GM12872 (cell line): Measurements from ENCODE around the gene SMAGP.
A peak's percentile ranks its signal among the peaks of the same experiment; 100 is the strongest.

Experiments
- TF ChIP-seq, protein P1 (sequence below): IDR thresholded peaks from 3 replicates; pipeline ENCODE4 v1.5.1; 2011; ENCODE audit warnings: low read depth, mild to moderate bottlenecking, low read length, moderate library complexity; ENCODE audit not compliant: insufficient read depth

Gene SMAGP

DNA sequence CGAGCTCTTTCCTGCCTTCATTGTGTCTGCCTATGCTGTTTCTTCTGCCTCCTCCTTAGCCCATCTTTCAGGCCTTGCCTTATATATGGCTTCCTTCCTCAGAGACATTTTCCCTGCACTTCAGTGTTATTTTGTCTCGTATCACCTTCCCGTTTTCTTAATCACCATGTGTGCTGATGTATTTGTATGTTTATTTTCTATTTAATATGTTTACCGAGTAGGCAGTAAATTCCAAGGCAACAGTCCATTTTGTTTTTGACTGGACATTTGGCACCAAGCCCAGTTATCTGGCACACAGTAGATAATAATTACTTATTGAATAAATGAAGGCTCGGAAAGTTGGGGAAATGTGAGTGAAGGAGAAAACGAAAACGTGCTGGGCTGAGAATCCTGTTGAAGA is 47.8 kb downstream of the SMAGP start:
- TF ChIP-seq, protein P1, sequence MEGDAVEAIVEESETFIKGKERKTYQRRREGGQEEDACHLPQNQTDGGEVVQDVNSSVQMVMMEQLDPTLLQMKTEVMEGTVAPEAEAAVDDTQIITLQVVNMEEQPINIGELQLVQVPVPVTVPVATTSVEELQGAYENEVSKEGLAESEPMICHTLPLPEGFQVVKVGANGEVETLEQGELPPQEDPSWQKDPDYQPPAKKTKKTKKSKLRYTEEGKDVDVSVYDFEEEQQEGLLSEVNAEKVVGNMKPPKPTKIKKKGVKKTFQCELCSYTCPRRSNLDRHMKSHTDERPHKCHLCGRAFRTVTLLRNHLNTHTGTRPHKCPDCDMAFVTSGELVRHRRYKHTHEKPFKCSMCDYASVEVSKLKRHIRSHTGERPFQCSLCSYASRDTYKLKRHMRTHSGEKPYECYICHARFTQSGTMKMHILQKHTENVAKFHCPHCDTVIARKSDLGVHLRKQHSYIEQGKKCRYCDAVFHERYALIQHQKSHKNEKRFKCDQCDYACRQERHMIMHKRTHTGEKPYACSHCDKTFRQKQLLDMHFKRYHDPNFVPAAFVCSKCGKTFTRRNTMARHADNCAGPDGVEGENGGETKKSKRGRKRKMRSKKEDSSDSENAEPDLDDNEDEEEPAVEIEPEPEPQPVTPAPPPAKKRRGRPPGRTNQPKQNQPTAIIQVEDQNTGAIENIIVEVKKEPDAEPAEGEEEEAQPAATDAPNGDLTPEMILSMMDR, result no peak

DNA sequence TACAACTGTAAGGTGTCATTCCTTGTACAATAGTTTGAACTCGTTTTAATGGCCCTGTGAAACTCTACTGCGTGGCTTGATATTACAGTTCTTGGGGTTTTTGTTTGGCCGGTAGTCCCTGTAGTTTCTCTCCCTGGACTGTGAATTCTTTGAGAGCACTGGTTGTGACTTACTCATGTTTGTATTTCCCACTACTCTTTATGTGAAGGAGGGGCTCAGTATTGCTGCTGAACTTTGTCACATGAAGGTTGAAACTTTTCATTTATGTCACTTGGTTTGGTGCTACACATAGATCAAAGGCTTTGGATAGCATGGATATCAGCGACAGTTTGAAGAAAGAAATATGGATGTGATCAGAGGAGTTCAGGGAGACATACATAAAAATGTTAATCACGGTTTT is 50.9 kb downstream of the SMAGP start:
- TF ChIP-seq, protein P1, result no peak

DNA sequence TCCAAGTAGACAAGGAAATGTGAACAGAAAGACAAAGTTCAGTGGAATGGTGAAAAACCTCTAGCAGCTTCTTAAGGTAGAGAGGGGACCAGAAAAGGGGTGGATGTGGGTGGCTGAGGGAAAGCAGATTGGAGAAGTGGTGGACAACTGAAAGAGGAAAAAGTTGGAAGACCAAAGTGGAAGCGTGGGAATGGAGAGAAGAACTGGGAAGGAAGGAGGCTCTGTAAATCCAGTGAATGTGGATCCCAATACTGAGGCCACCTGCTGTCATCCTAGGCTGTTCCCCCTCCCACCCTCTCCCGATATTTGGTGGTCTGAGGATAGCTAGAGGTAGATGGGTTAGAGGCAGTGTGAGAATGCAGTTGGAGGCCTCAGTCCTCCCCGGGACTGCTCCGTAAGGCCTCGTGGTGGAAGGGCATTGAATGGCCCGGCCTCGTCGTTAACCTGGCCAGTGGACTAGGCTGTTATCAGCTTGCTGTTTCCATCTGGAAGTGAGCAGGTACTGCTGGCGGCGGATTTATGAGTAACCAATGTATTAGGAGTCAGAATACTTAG is 51.5 kb downstream of the SMAGP start:
- TF ChIP-seq, protein P1, result no peak

DNA sequence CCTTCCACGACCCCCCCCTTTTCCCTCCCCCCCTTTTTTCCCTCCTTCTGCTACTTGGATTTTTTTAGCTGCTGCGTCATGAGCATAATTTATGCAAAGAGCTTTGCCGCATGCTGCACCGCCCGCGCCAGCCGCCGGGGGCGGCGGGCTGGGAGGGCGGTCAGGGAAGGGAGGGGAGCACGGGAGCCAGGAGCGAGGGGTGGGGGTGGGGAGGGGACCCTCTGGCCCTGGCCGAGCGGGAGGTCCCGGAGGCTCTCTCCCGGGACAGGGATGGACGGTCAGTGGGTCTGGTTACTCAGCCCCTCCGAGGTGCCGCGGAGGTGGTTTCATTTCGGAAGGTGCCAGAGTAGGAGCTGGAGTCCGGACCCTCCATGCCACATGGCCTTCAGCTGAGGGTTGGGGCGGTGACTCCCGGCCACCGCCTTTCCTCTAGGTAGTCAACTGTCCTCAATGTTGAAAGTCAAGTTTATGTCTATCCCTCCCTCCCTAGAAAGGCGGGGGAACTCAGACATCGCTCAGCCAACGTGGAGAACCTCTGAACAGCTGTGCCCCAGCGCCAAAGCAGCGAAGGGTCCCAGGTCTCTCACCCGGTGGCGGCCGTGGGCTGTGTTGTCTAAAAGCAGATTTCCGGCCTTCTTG is 52.1 kb downstream of the SMAGP start, which contains the start of gene POU6F1:
POU6F1 (minus strand) TSS at position 95 of the 639 bp plus-strand sequence. CDS start 11,226 bp downstream, outside the sequence.
- TF ChIP-seq, protein P1, result peak; percentile 63

DNA sequence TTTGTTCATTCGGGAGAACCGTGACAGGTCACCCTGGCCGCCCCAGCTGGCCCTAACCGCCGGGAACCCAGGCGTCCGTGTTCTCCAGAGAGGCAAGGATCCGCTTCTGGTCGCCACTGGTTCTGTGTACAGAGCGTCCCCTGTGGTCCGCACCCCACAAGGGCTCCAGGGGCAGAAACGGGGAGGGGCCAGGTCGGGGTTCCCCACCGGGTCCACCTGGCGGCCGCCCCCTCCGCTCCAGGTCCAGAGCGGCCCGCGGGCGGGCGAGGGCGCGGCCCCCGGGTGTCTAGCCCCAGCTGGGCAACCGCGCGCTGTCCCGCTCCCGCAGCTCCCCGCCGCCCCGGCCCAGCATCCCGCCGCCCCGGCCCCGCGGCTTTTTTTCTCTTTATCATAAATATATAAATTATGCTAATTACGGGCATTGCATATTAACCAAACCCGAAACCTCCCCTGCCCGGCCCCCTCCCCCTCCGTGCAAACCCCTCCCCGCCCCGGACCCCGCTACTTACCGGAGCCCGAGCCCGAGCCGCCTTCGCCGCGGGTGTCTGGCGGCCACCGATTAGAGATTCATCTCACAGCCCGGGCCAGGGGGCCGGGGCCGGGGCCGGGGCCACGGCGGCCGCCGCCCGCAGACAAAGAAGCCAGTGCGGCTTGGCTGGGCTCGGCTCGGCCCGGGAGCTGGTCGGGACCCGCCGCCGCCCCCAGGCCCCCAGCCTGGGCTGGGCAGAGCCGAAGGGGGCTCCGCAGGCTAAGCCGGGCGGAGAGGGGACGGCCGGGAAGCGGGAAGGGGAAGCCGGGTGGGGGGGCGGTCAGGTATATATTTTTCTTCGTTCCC is 52.9 kb downstream of the SMAGP start:
- TF ChIP-seq, protein P1, result peak; percentile 53

DNA sequence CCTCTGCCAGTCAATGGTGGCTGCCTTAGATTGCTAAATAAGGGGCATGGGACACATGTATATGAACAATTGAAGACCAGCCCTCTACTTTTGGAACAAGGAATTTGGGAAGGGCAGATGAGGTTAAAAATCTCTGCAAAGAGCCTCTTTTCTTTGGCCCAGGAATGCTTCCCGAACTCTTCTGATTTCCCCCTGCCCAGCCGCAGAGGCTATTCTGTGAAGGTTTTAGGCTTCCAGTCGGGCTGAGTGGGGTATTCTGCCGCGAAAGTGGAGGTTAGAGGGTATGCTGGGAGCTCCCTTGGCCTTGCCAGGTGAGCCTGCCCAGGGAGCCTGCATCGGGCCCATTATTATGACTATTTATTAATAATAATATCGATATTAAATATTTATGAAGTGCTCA is 53.6 kb downstream of the SMAGP start:
- TF ChIP-seq, protein P1, result no peak

DNA sequence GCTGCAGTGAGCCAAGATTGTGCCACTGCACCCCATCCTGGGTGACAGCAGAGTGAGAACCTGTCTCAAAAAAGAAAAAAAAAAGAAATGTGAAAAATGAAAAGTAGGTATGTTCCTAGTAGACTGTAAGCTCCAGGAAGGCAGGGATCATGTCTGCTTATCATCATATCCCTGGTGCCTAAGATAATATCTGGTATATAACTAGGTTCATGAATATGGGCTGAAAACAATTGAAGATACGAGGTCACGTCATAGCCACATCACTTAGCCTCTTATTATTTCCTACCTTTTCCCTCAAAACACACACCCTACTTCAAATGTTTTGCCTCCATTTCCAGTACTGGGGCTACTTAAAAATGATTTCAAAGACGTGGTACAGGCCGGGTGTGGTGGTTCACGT is 55.3 kb downstream of the SMAGP start:
- TF ChIP-seq, protein P1, result no peak
